Osteoblast (primary cell): ENCODE measurements around the gene GNG2. TPM values are rescaled to one million over a fixed set of nuclear protein-coding genes. Genes with fewer than 3 reads are reported as not detected.

Experiments
- DNase-seq: peaks from one replicate; pipeline ENCODE4 v3.0.0; 2011; ENCODE audit warnings: low spot score, mixed read lengths; ENCODE audit not compliant: insufficient read length; ENCODE audit errors: missing footprints
- H2AFZ ChIP-seq: 2 replicates; pipeline ENCODE4 v1.6.0; 2011; ENCODE audit warnings: mild to moderate bottlenecking, low read length
- H3K27ac ChIP-seq: 2 replicates; pipeline ENCODE4 v1.5.1; 2011; ENCODE audit warnings: mild to moderate bottlenecking, low read depth, low read length, moderate library complexity
- H3K27me3 ChIP-seq: 2 replicates; pipeline ENCODE4 v1.6.0; 2012; ENCODE audit warnings: mild to moderate bottlenecking, control low read depth, inconsistent platforms, low read length, moderate library complexity; ENCODE audit not compliant: insufficient read depth
- H3K36me3 ChIP-seq: 2 replicates; pipeline ENCODE4 v1.5.1; 2011; ENCODE audit warnings: mild to moderate bottlenecking, low read length, control low read depth, moderate library complexity; ENCODE audit not compliant: insufficient read depth
- H3K4me1 ChIP-seq: 2 replicates; pipeline ENCODE4 v1.5.1; 2011; ENCODE audit warnings: mild to moderate bottlenecking, low read length, control low read depth, moderate library complexity; ENCODE audit not compliant: insufficient read depth
- H3K4me2 ChIP-seq: 2 replicates; pipeline ENCODE4 v1.6.0; 2011; ENCODE audit warnings: mild to moderate bottlenecking, low read length; ENCODE audit not compliant: insufficient read depth
- H3K4me3 ChIP-seq: fragments of 200-600 bp; sonication (generic); 3 replicates; pipeline ENCODE4 v1.5.1; 2012; ENCODE audit warnings: mild to moderate bottlenecking, low read length, inconsistent platforms; ENCODE audit not compliant: insufficient read depth
- H3K79me2 ChIP-seq: 2 replicates; pipeline ENCODE4 v1.6.0; 2012; ENCODE audit warnings: mild to moderate bottlenecking, low read length, control low read depth, inconsistent platforms; ENCODE audit not compliant: insufficient read depth
- H3K9me3 ChIP-seq: 2 replicates; pipeline ENCODE4 v1.5.1; 2011; ENCODE audit warnings: low read depth, low read length, control low read depth
- H4K20me1 ChIP-seq: 2 replicates; pipeline ENCODE4 v1.6.0; 2012; ENCODE audit warnings: mild to moderate bottlenecking, low read length, control low read depth; ENCODE audit not compliant: insufficient read depth
- CTCF ChIP-seq: IDR thresholded peaks from 2 replicates; pipeline ENCODE4 v1.5.1; 2011; ENCODE audit warnings: mild to moderate bottlenecking, low read depth, low read length, moderate library complexity; ENCODE audit errors: extremely low read depth
- total RNA-seq: library from RNA; depleted of rRNA; stranded (reverse); fragments of >200 nt; gene quantifications from 2 replicates; pipeline ENCODE4 v1.2.3, GENCODE V29; 2012

Gene GNG2
- total RNA-seq, 1 donor = 9.8 TPM

GRCh38 chr14:51979088-51979709 lies 118.8 kb downstream of the GNG2 start:
- no peak overlapping the region for H2AFZ ChIP-seq
- H3K9me3 ChIP-seq = no peaks in the 10 kb centered on the region
- H3K27ac ChIP-seq = no peak overlapping the region
- no peak overlapping the region for H3K4me3 ChIP-seq
- no peaks in the 10 kb centered on the region for H3K79me2 ChIP-seq
- TF ChIP-seq CTCF = peak; percentile 94
- H3K4me2 ChIP-seq = no peak overlapping the region
- no peaks in the 10 kb centered on the region for H4K20me1 ChIP-seq
- peaks cover 10% of the 10 kb centered on the region for H3K27me3 ChIP-seq
- no peaks in the 10 kb centered on the region for H3K4me1 ChIP-seq
- no peaks in the 10 kb centered on the region for H3K36me3 ChIP-seq
- DNase-seq = peak; percentile 60

- no peak overlapping the region for H3K4me3 ChIP-seq
- no peaks in the 10 kb centered on the region for H3K79me2 ChIP-seq
- TF ChIP-seq CTCF = no peak
- H4K20me1 ChIP-seq = no peaks in the 10 kb centered on the region
- no peak overlapping the region for H2AFZ ChIP-seq
- H3K4me2 ChIP-seq = no peak overlapping the region
- no peaks in the 10 kb centered on the region for H3K4me1 ChIP-seq
- DNase-seq = no peak
- peaks cover 8% of the 10 kb centered on the region for H3K27me3 ChIP-seq
- no peaks in the 10 kb centered on the region for H3K9me3 ChIP-seq
- H3K36me3 ChIP-seq = no peaks in the 10 kb centered on the region
- no peak overlapping the region for H3K27ac ChIP-seq
Observed at GRCh38 chr14:51981218-51981854, 120.9 kb downstream of the GNG2 start.

- Histone ChIP-seq H3K36me3 (peaks cover 22% of the 10 kb centered on the region), H3K27ac (no peak overlapping the region), H3K9me3 (no peaks in the 10 kb centered on the region), H3K79me2 (peaks cover 33% of the 10 kb centered on the region), H3K4me1 (peaks cover 11% of the 10 kb centered on the region), H2AFZ (peak overlapping the region; percentile 94), H3K4me2 (no peak overlapping the region), H3K4me3 (no peak overlapping the region), H3K27me3 (no peaks in the 10 kb centered on the region), H4K20me1 (no peaks in the 10 kb centered on the region)
- no peak for DNase-seq
- TF ChIP-seq CTCF = no peak
Observed at GRCh38 chr14:51988221-51988620, 127.8 kb downstream of the GNG2 start.

GRCh38 chr14:51989293-51990234 lies 129.2 kb downstream of the GNG2 start, which contains the start of gene RTRAF:
Gene RTRAF, plus strand, starts transcription at chr14:51989546. Its CDS starts 94 bp downstream, at chr14:51989640.
- Histone ChIP-seq H3K79me2 (peaks cover 37% of the 10 kb centered on the region), H4K20me1 (no peaks in the 10 kb centered on the region), H3K27me3 (no peaks in the 10 kb centered on the region), H3K27ac (peak within 1 kb of the TSS; percentile 75), H2AFZ (peak within 1 kb of the TSS; percentile 94), H3K9me3 (no peaks in the 10 kb centered on the region), H3K4me1 (peaks cover 11% of the 10 kb centered on the region), H3K36me3 (peaks cover 32% of the 10 kb centered on the region), H3K4me2 (peak within 1 kb of the TSS; percentile 94), H3K4me3 (peak within 1 kb of the TSS; percentile 77)
- no peak for TF ChIP-seq CTCF
- DNase-seq = peak; percentile 96
